Measurements from ENCODE around the gene IRS1. TPM values are rescaled to one million over a fixed set of nuclear protein-coding genes. Genes with fewer than 3 reads are reported as not detected.

Gene IRS1
- total RNA-seq, 1 experiment from 2014 or later, result 15.0 TPM

GRCh38 chr2:226837334-226837733 lies 37.7 kb upstream of the IRS1 start:
- no peak overlapping the region for H2AFZ ChIP-seq (ENCODE audit: low read length)
- no peak overlapping the region for H4K5ac ChIP-seq (ENCODE audit: insufficient read length, low read depth, low read length)
- no peak for TF ChIP-seq CTCF (conservative IDR thresholded peaks at IDR 0.05)
- H4K20me1 ChIP-seq (ENCODE audit: control insufficient read depth, insufficient read depth, insufficient read length), result no peaks in the 10 kb centered on the region
- H3K79me2 ChIP-seq (ENCODE audit: insufficient read depth, low read length), result no peaks in the 10 kb centered on the region
- Mint-ChIP-seq H3K27me3 (ENCODE audit: low read depth) (peaks cover 13% of the 10 kb centered on the region), H3K27ac (peak overlapping the region in 1 of 3 experiments; percentile 28; a peak in 2 of 7 replicates), H3K4me1 (peaks cover 11 to 12% of the 10 kb centered on the region in 2 experiments), H3K9me3 (peaks cover under 1 to 4% of the 10 kb centered on the region in 2 experiments; a peak in 2 of 5 replicates), H3K4me3 (peak overlapping the region in 1 of 2 experiments; percentile 86; a peak in 3 of 5 replicates), H3K36me3 (ENCODE audit: insufficient read depth in 1 of 3, low read depth in 3 of 3) (peaks cover 8 to 20% (median 16%) of the 10 kb centered on the region in 3 experiments; a peak in 6 of 7 replicates)
- H3K4me2 ChIP-seq (ENCODE audit: insufficient read depth, insufficient read length, low read length), result no peak overlapping the region
- H2BK12ac ChIP-seq (ENCODE audit: insufficient read length, low read depth, low read length), result no peak overlapping the region
- H3K27me3 ChIP-seq (ENCODE audit: insufficient read depth, low read length), result no peaks in the 10 kb centered on the region
- H2BK15ac ChIP-seq (ENCODE audit: low read depth, low read length), result no peak overlapping the region
- no peak overlapping the region for H3K9ac ChIP-seq (ENCODE audit: extremely low read depth, insufficient read length, low read length)
- H3K4ac ChIP-seq (ENCODE audit: low read depth, low read length), result no peak overlapping the region
- H2BK20ac ChIP-seq (ENCODE audit: low read depth, low read length, poor library complexity, severe bottlenecking), result no peak overlapping the region
- H3K79me1 ChIP-seq (ENCODE audit: insufficient read depth, low read depth, low read length, poor library complexity, severe bottlenecking), result no peaks in the 10 kb centered on the region
- H4K8ac ChIP-seq (replicated peaks; ENCODE audit: insufficient read length, low read depth, low read length), result no peak overlapping the region
- no peak overlapping the region for H2AK5ac ChIP-seq (ENCODE audit: insufficient read length, low read length)
- H3K27ac ChIP-seq (ENCODE audit: insufficient read length, low read depth, low read length), result no peak overlapping the region
- H3K14ac ChIP-seq (ENCODE audit: insufficient read depth, low read length), result no peak overlapping the region
- no peak for DNase-seq
- no peak overlapping the region for H3K23ac ChIP-seq (ENCODE audit: insufficient read length, low read depth, low read length)
- H3T11ph ChIP-seq (ENCODE audit: low read length), result no peak overlapping the region
- H3K23me2 ChIP-seq (ENCODE audit: insufficient read length, low read depth, low read length, poor library complexity, severe bottlenecking), result peaks cover 9% of the 10 kb centered on the region
- no peaks in the 10 kb centered on the region for H3K9me3 ChIP-seq (ENCODE audit: control insufficient read depth, low read depth, low read length)
- no peak overlapping the region for H2BK5ac ChIP-seq (ENCODE audit: insufficient read length, low read length)
- no peak overlapping the region for H4K91ac ChIP-seq (ENCODE audit: insufficient read length, low read depth, low read length)
- H3K4me1 ChIP-seq (ENCODE audit: insufficient read depth, low read length), result no peaks in the 10 kb centered on the region
- H2BK120ac ChIP-seq (ENCODE audit: low read depth, low read length, poor library complexity, severe bottlenecking), result no peak overlapping the region
- no peak overlapping the region for H3K56ac ChIP-seq (ENCODE audit: insufficient read length, low read depth, low read length)
- no CpG with 5 or more reads among the region's 7 CpGs for WGBS (ENCODE audit: extremely low coverage, insufficient read length, low lambda C conversion rate)
- H3K18ac ChIP-seq (ENCODE audit: insufficient read length, low read depth, low read length), result no peak overlapping the region

Measured in H9 (cell line).